HCT116 (cell line): ENCODE data around the gene OR2H1. TPM values are rescaled to one million over a fixed set of nuclear protein-coding genes. Genes with fewer than 3 reads are reported as not detected.

Experiments
- ATAC-seq: fragments of 200-7000 bp; cut with Tn5 transposase; 2 replicates; pipeline ENCODE4 v1.9.1; 2020; ENCODE audit warnings: mild to moderate bottlenecking, moderate library complexity
- BruUV-seq: library from RNA; stranded (reverse); fragments of 400-500 nt; replicated peaks from 2 replicates; lab custom pipeline; 2021; lab: Mats Ljungman, UMichigan
- CTCF ChIA-PET: fragments of 300-600 bp; sonication (Branson Sonifier 250); formaldehyde crosslinking; loops from one replicate; lab custom pipeline; 2021; ENCODE audit warnings: antibody characterized with exemption; lab: Charles Lee
- POLR2A ChIA-PET: fragments of 300-600, 350-600 bp; sonication (Branson Sonifier 250); formaldehyde crosslinking; loops from one replicate; lab custom pipeline; 2021; ENCODE audit warnings: antibody characterized with exemption; lab: Charles Lee
- RAD21 ChIA-PET, 2 experiments: fragments of 300-600 bp; sonication (Branson Sonifier 250); formaldehyde crosslinking; loops; one replicate each; lab custom pipeline; 2023; ENCODE audit warnings: low total read pairs in 2 of 2; ENCODE audit not compliant: uncharacterized antibody in 2 of 2, unreplicated experiment in 2 of 2, low non-redundant PET in 1 of 2; lab: Charles Lee
- DNase-seq: peaks from one replicate; pipeline ENCODE4 v3.0.0-alpha.2; 2010; ENCODE audit warnings: low read depth, low spot score
- H2AFZ ChIP-seq: fragments of 200-600 bp; shearing (Covaris generic), sonication (generic); 2 replicates; pipeline ENCODE4 v1.6.1; 2017; ENCODE audit warnings: low read depth, mixed run types, mixed read lengths, antibody characterized with exemption, low read length; ENCODE audit not compliant: poor library complexity, severe bottlenecking
- H3K27ac ChIP-seq: 2 replicates; pipeline ENCODE4 v1.5.1; 2012; ENCODE audit warnings: low read depth, low read length
- H3K27me3 ChIP-seq: fragments of 200-600 bp; sonication (generic); 2 replicates; pipeline ENCODE4 v1.6.1; 2016; ENCODE audit warnings: mixed run types, low read length, mixed read lengths; ENCODE audit not compliant: insufficient read depth
- H3K36me3 ChIP-seq, 2 experiments: fragments of 200-500 bp in 1 of 2; fragments of 200-600 bp in 1 of 2; sonication (Bioruptor generic) in 1 of 2; sonication (generic) in 1 of 2; 2 replicates each; pipeline versions ENCODE4 v1.5.1 to v1.6.1; 2014 to 2016; ENCODE audit warnings: low read length in 2 of 2, inconsistent platforms in 1 of 2, mixed read lengths in 1 of 2, mixed run types in 1 of 2; ENCODE audit not compliant: insufficient read depth in 2 of 2, control insufficient read depth in 1 of 2
- H3K4me1 ChIP-seq, 2 experiments: fragments of 200-600 bp in 1 of 2; sonication (generic) in 1 of 2; 2 replicates each; pipeline versions ENCODE4 v1.5.1 to v1.6.1; 2012 to 2017; ENCODE audit warnings: low read length in 2 of 2, inconsistent platforms in 1 of 2, mild to moderate bottlenecking in 1 of 2, mixed read lengths in 1 of 2, mixed run types in 1 of 2, moderate library complexity in 1 of 2; ENCODE audit not compliant: insufficient read depth in 2 of 2, control insufficient read depth in 1 of 2
- H3K4me2 ChIP-seq: fragments of 200-600 bp; sonication (generic); 2 replicates; pipeline ENCODE4 v1.6.1; 2017; ENCODE audit warnings: mixed run types, low read length, mixed read lengths
- H3K4me3 ChIP-seq, 2 experiments: fragments of 200-600 bp in 1 of 2; sonication (generic) in 1 of 2; replicated peaks in 1 of 2; 2 replicates each; pipeline ENCODE4 v1.5.1; 2011 to 2016; ENCODE audit warnings: low read length in 2 of 2, control low read depth in 1 of 2, low read depth in 1 of 2, mild to moderate bottlenecking in 1 of 2, mixed read lengths in 1 of 2, mixed run types in 1 of 2
- H3K79me2 ChIP-seq: fragments of 200-600 bp; sonication (generic); 2 replicates; pipeline ENCODE4 v1.6.1; 2017; ENCODE audit warnings: mild to moderate bottlenecking, mixed run types, low read length, moderate library complexity, mixed read lengths; ENCODE audit not compliant: insufficient read depth
- H3K9ac ChIP-seq: fragments of 200-600 bp; sonication (generic); 2 replicates; pipeline ENCODE4 v1.6.1; 2016; ENCODE audit warnings: low read length, mixed read lengths
- H3K9me2 ChIP-seq: fragments of 200-600 bp; sonication (generic), shearing (Covaris generic); 2 replicates; pipeline ENCODE4 v1.6.1; 2017; ENCODE audit warnings: mixed run types, mild to moderate bottlenecking, moderate library complexity; ENCODE audit not compliant: insufficient read depth
- H3K9me3 ChIP-seq, 2 experiments: fragments of 200-500 bp in 1 of 2; fragments of 200-600 bp in 1 of 2; sonication (Bioruptor generic) in 1 of 2; sonication (generic) in 1 of 2; 2 replicates each; pipeline ENCODE4 v1.6.1; 2014 to 2017; ENCODE audit warnings: low read length in 2 of 2, mixed read lengths in 2 of 2, inconsistent platforms in 1 of 2, low read depth in 1 of 2, mild to moderate bottlenecking in 1 of 2, mixed run types in 1 of 2, moderate library complexity in 1 of 2; ENCODE audit not compliant: control insufficient read depth in 1 of 2, insufficient read depth in 1 of 2
- H4K20me1 ChIP-seq: fragments of 200-600 bp; sonication (generic), shearing (Covaris generic); 2 replicates; pipeline ENCODE4 v1.6.1; 2017; ENCODE audit warnings: mixed run types, mild to moderate bottlenecking, moderate library complexity; ENCODE audit not compliant: insufficient read depth
- ATF3 ChIP-seq: IDR thresholded peaks from 2 replicates; pipeline ENCODE4 v1.6.1; 2012
- CBX3 ChIP-seq: IDR thresholded peaks from 2 replicates; pipeline ENCODE4 v1.6.1; 2012; ENCODE audit warnings: low read depth
- CTCF ChIP-seq, 3 experiments: fragments of 200-600 bp in 1 of 3; sonication (generic) in 1 of 3; IDR thresholded peaks in 2 of 3; conservative IDR thresholded peaks in 1 of 3; 2 replicates each; pipeline ENCODE4 v1.5.1; 2012 to 2017; ENCODE audit warnings: low read depth in 2 of 3, low read length in 2 of 3, antibody characterized with exemption in 1 of 3, borderline replicate concordance in 1 of 3, control low read depth in 1 of 3, mild to moderate bottlenecking in 1 of 3, mixed read lengths in 1 of 3, mixed run types in 1 of 3, moderate library complexity in 1 of 3; ENCODE audit not compliant: insufficient read depth in 1 of 3
- EGR1 ChIP-seq: IDR thresholded peaks from 2 replicates; pipeline ENCODE4 v1.6.1; 2012; ENCODE audit warnings: low read depth
- EZH2 ChIP-seq: fragments of 200-600 bp; sonication (generic); IDR thresholded peaks from 2 replicates; pipeline ENCODE4 v1.6.1; 2017; ENCODE audit warnings: antibody characterized with exemption, mixed run types
- EZH2phosphoT487 ChIP-seq: fragments of 200-600 bp; IDR thresholded peaks from 2 replicates; pipeline ENCODE4 v1.6.1; 2018; ENCODE audit warnings: antibody characterized with exemption, borderline replicate concordance
- FOSL1 ChIP-seq: IDR thresholded peaks from 2 replicates; pipeline ENCODE4 v1.6.1; 2012; ENCODE audit warnings: low read depth
- JUND ChIP-seq: IDR thresholded peaks from 2 replicates; pipeline ENCODE4 v1.6.1; 2012
- RAD21 ChIP-seq: IDR thresholded peaks from 2 replicates; pipeline ENCODE4 v1.6.1; 2012; ENCODE audit warnings: low read depth, mild to moderate bottlenecking
- SIN3A ChIP-seq: IDR thresholded peaks from 2 replicates; pipeline ENCODE4 v1.6.1; 2012; ENCODE audit warnings: low read depth
- SP1 ChIP-seq: IDR thresholded peaks from 2 replicates; pipeline ENCODE4 v1.6.1; 2012; ENCODE audit warnings: low read depth
- SRF ChIP-seq: IDR thresholded peaks from 2 replicates; pipeline ENCODE4 v1.6.1; 2012; ENCODE audit warnings: low read depth
- TCF7L2 ChIP-seq: IDR thresholded peaks from 2 replicates; pipeline ENCODE4 v1.7.0; 2011; ENCODE audit warnings: borderline replicate concordance, inconsistent platforms; ENCODE audit not compliant: insufficient read depth, insufficient read length; ENCODE audit errors: extremely low read depth
- YY1 ChIP-seq: IDR thresholded peaks from 2 replicates; pipeline ENCODE4 v1.6.1; 2011; ENCODE audit warnings: low read length, low read depth, moderate library complexity, mild to moderate bottlenecking; ENCODE audit not compliant: insufficient replicate concordance; ENCODE audit errors: extremely low read depth
- ZFX ChIP-seq: fragments of 450-650 bp; IDR thresholded peaks from 2 replicates; pipeline ENCODE4 v1.6.1; 2017
- ZNF274 ChIP-seq: fragments of 200-500 bp; sonication (Bioruptor generic); IDR thresholded peaks from 2 replicates; pipeline ENCODE4 v1.6.1; 2014; ENCODE audit warnings: mild to moderate bottlenecking, low read depth, low read length, inconsistent platforms
- intact Hi-C: fragments of 100-400 bp; cut with micrococcal nuclease; formaldehyde crosslinking; loops from 2 replicates; pipeline ENCODE4 v1.10.0; 2022
- total RNA-seq: library from RNA; stranded (reverse); gene quantifications from one replicate; pipeline ENCODE4 v1.2.1, GENCODE V29; 2021; ENCODE audit not compliant: unreplicated experiment
- TF ChIP-seq, protein P1 (sequence below): IDR thresholded peaks from 2 replicates; pipeline ENCODE4 v1.6.1; 2012; ENCODE audit warnings: low read depth

The OR2H1 gene
- total RNA-seq, 1 experiment from 2014 or later = not detected

DNA sequence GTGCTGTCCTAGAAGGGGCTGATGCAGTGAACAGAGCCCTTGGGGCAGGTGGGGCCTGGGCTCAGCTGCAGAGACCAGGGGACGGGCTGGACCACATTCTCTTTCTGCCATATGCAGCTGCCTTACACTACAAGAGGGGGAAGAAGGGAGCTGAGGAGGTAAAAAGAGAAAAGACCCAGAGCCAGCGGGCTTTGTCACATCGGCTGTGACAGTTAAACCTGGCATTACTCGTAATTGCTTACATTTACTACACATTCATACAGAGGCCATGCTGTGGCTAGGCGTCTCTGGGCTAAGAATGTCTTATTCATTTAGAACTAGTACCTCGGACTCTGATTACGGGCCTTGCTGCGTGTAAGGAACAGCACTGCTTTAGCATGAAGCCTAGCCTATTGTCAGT is 43.6 kb downstream of the OR2H1 start:
- intact Hi-C loops = no loop called here
- no peak for ATAC-seq
- TF ChIP-seq EZH2phosphoT487 = no peak
- no peak for TF ChIP-seq EGR1
- no peak for TF ChIP-seq ATF3
- TF ChIP-seq FOSL1 = no peak
- no peak for TF ChIP-seq SIN3A
- no peak for TF ChIP-seq YY1
- no peak for TF ChIP-seq RAD21
- no peak for TF ChIP-seq ZFX
- TF ChIP-seq EZH2 = no peak

DNA sequence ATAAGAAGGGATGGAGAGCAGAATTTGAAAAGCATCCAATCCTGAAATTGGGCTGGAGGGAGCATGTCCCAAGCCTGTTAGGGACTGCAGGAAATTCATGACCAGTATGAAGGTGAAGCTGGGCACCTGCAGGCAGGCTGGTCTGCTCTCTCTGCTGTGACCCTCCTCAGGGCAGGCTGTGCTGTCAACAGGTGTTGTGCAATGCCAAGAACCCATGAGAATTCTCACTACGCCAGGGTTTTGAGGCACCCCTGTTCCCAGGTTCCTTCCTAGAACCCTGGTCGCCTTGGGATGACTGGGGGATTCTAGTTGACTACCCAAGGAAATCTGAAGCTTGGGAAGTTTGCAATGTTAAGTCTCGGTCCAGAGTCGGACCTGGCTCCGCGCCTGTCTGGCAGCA is 44.2 kb downstream of the OR2H1 start:
- Histone ChIP-seq H3K4me3 (no peak overlapping the region), H3K4me1 (no peaks in the 10 kb centered on the region), H3K27me3 (peaks cover 23% of the 10 kb centered on the region), H3K27ac (no peak overlapping the region), H3K79me2 (no peaks in the 10 kb centered on the region), H4K20me1 (no peaks in the 10 kb centered on the region), H3K4me2 (no peak overlapping the region), H3K9me3 (no peaks in the 10 kb centered on the region), H3K36me3 (no peaks in the 10 kb centered on the region), H3K9ac (no peak overlapping the region), H2AFZ (no peak overlapping the region), H3K9me2 (no peaks in the 10 kb centered on the region)
- ChIA-PET POLR2A (no interaction called here), CTCF (no interaction called here), RAD21 (no interaction called here)
- intact Hi-C loops = no loop called here
- no TSS peak for BruUV-seq
- ATAC-seq = no peak
- DNase-seq = no peak
- no peak for TF ChIP-seq SRF
- no peak for TF ChIP-seq ZNF274
- no peak for TF ChIP-seq EZH2phosphoT487
- no peak for TF ChIP-seq YY1
- no peak for TF ChIP-seq SP1
- TF ChIP-seq EGR1 = no peak
- TF ChIP-seq ZFX = no peak
- no peak for TF ChIP-seq CTCF (IDR thresholded peaks at IDR 0.05 in 2 of 3, conservative IDR thresholded peaks at IDR 0.05 in 1 of 3; ENCODE audit: borderline replicate concordance in 1 of 3, insufficient read depth in 1 of 3, low read depth in 2 of 3, low read length in 2 of 3)
- no peak for TF ChIP-seq FOSL1
- TF ChIP-seq JUND = no peak
- TF ChIP-seq CBX3 = no peak
- TF ChIP-seq TCF7L2 = no peak
- TF ChIP-seq, protein P1, sequence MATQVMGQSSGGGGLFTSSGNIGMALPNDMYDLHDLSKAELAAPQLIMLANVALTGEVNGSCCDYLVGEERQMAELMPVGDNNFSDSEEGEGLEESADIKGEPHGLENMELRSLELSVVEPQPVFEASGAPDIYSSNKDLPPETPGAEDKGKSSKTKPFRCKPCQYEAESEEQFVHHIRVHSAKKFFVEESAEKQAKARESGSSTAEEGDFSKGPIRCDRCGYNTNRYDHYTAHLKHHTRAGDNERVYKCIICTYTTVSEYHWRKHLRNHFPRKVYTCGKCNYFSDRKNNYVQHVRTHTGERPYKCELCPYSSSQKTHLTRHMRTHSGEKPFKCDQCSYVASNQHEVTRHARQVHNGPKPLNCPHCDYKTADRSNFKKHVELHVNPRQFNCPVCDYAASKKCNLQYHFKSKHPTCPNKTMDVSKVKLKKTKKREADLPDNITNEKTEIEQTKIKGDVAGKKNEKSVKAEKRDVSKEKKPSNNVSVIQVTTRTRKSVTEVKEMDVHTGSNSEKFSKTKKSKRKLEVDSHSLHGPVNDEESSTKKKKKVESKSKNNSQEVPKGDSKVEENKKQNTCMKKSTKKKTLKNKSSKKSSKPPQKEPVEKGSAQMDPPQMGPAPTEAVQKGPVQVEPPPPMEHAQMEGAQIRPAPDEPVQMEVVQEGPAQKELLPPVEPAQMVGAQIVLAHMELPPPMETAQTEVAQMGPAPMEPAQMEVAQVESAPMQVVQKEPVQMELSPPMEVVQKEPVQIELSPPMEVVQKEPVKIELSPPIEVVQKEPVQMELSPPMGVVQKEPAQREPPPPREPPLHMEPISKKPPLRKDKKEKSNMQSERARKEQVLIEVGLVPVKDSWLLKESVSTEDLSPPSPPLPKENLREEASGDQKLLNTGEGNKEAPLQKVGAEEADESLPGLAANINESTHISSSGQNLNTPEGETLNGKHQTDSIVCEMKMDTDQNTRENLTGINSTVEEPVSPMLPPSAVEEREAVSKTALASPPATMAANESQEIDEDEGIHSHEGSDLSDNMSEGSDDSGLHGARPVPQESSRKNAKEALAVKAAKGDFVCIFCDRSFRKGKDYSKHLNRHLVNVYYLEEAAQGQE = no peak

More for the DNA sequence above, 43.6 kb downstream of the OR2H1 start:
- ChIA-PET RAD21 (no interaction called here), CTCF (no interaction called here), POLR2A (no interaction called here)
- Histone ChIP-seq H3K4me2 (no peak overlapping the region), H3K9ac (no peak overlapping the region), H3K79me2 (no peaks in the 10 kb centered on the region), H3K9me3 (no peaks in the 10 kb centered on the region), H3K27me3 (peaks cover 24% of the 10 kb centered on the region), H2AFZ (no peak overlapping the region), H3K36me3 (no peaks in the 10 kb centered on the region), H3K4me3 (no peak overlapping the region), H4K20me1 (no peaks in the 10 kb centered on the region), H3K9me2 (no peaks in the 10 kb centered on the region), H3K4me1 (no peaks in the 10 kb centered on the region), H3K27ac (no peak overlapping the region)
- BruUV-seq = no TSS peak
- no peak for DNase-seq
